ENCODE data around the gene GALNT15. TPM values are rescaled to one million over a fixed set of nuclear protein-coding genes. Genes with fewer than 3 reads are reported as not detected.

Gene GALNT15
- total RNA-seq, 1 experiment from 2014 or later, result not detected

DNA sequence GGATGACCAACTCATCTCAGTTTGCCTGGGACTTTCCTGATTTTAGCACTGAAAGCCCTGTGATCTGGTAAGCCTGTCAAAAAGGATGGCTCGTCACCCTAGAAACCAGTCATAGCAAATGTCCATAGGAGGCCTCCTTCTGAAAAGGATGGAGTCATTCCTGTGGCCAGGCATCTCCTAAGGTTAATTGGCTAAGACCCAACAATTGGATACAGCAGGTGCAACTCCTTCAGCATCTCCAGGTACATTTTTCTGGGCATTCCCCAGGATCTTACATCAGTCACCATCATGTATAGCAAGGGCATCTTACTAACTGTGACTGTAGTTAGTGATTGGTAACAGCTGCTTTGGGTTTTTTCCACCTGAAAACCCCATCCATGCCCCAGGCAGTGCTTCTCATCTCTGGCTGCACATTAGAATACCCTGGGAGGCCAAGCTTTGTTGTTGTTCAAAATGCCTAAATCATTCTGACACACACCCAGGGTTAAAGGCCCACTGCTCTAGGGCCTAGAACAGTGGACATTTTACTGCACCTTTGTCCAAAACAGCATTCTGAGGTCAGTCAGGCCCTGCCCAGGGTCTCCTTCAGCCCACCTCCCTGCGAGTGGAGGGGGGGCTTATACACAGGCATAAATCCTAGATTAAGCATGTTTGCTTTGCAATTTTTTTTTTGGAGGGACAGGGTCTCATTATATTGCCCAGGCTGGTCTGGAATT, 28.3 kb upstream of the GALNT15 start:
- intact Hi-C loops (cut with micrococcal nuclease; ENCODE audit: unreplicated experiment), result no loop called here
- TF ChIP-seq, protein P1, sequence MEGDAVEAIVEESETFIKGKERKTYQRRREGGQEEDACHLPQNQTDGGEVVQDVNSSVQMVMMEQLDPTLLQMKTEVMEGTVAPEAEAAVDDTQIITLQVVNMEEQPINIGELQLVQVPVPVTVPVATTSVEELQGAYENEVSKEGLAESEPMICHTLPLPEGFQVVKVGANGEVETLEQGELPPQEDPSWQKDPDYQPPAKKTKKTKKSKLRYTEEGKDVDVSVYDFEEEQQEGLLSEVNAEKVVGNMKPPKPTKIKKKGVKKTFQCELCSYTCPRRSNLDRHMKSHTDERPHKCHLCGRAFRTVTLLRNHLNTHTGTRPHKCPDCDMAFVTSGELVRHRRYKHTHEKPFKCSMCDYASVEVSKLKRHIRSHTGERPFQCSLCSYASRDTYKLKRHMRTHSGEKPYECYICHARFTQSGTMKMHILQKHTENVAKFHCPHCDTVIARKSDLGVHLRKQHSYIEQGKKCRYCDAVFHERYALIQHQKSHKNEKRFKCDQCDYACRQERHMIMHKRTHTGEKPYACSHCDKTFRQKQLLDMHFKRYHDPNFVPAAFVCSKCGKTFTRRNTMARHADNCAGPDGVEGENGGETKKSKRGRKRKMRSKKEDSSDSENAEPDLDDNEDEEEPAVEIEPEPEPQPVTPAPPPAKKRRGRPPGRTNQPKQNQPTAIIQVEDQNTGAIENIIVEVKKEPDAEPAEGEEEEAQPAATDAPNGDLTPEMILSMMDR (conservative IDR thresholded peaks at IDR 0.05), result no peak
- TF ChIP-seq EZH2 (IDR thresholded peaks at IDR 0.05; ENCODE audit: low read depth), result no peak
- H3K79me2 ChIP-seq (ENCODE audit: low read depth), result no peaks in the 10 kb centered on the region

DNA sequence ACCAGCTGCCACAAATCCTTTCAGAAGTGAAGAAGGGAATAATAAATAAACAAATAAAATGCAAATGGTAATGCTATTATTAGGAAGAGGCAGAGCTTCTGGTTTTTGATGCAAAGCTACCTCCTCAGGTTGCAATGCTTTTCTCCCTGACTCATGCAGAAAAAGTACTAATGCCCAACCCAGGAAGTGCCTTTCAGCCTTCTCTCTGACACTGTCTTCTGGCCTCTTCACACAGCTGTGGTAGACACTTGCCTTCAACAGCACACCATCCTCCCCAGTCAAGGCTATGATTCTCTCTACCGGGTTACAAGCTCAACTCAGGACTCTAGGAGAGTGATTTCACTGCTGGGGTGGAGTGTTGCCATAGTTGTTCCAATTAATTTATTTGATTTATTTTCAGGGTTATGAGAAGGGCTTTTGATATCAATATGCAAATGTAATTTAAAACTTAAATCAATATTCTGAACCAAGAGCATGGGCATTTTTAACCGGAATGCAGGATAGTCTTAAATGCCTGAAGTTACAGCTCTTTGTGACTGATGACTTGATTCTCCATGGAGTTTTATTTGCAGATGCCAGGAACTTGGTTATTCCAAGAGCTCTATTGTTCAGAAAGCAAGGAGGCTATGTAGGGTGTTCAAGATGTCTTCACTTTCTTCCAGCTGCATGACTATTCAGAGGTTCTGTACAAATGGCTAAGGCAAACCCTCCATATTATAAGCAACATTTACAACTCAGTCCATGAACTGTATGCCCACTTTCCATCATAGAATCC, 27.1 kb upstream of the GALNT15 start:
- no peaks in the 10 kb centered on the region for H3K9me3 ChIP-seq (ENCODE audit: insufficient read depth, low read depth)
- H3K27ac ChIP-seq, result no peak overlapping the region
- intact Hi-C loops (cut with micrococcal nuclease; ENCODE audit: unreplicated experiment), result no loop called here
- H3K36me3 ChIP-seq (ENCODE audit: low read depth), result no peaks in the 10 kb centered on the region
- no peaks in the 10 kb centered on the region for H3K9me2 ChIP-seq (ENCODE audit: insufficient read depth)
- TF ChIP-seq EZH2 (IDR thresholded peaks at IDR 0.05; ENCODE audit: low read depth), result no peak
- TF ChIP-seq, protein P1 (conservative IDR thresholded peaks at IDR 0.05), result no peak
- no peaks in the 10 kb centered on the region for H3K79me2 ChIP-seq (ENCODE audit: low read depth)
- peaks cover 3% of the 10 kb centered on the region; the same call in 1 of the 2 replicates for H3K4me1 ChIP-seq (replicated peaks; ENCODE audit: insufficient read depth)
- no peak for DNase-seq
- no peaks in the 10 kb centered on the region for H4K20me1 ChIP-seq (ENCODE audit: insufficient read depth)
- H3K27me3 ChIP-seq (ENCODE audit: insufficient read depth, low read depth), result no peaks in the 10 kb centered on the region
- ChIA-PET POLR2A (ENCODE audit: unreplicated experiment) (no interaction called here), CTCF (no interaction called here)
- no peak overlapping the region for H3K4me2 ChIP-seq
- no peak overlapping the region for H3K4me3 ChIP-seq
- 0 out of 2 replicates have a peak, but pooled peaks cover 5% of the 10 kb centered on the region for H3F3A ChIP-seq (ENCODE audit: insufficient read depth, low read depth)
- H2AFZ ChIP-seq, result no peak overlapping the region
- BruUV-seq (replicated peaks), result no TSS peak

More for the DNA sequence above, 28.3 kb upstream of the GALNT15 start:
- ChIA-PET POLR2A (ENCODE audit: unreplicated experiment) (no interaction called here), CTCF (no interaction called here)
- no peak overlapping the region for H2AFZ ChIP-seq
- H3K9me3 ChIP-seq (ENCODE audit: insufficient read depth, low read depth), result no peaks in the 10 kb centered on the region
- no peaks in the 10 kb centered on the region for H3K27me3 ChIP-seq (ENCODE audit: insufficient read depth, low read depth)
- no TSS peak for BruUV-seq (replicated peaks)
- H3K36me3 ChIP-seq (ENCODE audit: low read depth), result no peaks in the 10 kb centered on the region
- H3K4me2 ChIP-seq, result no peak overlapping the region
- no peak for DNase-seq
- H3K4me1 ChIP-seq (replicated peaks; ENCODE audit: insufficient read depth), result peaks cover 3% of the 10 kb centered on the region; the same call in 1 of the 2 replicates
- no peak overlapping the region for H3K27ac ChIP-seq
- 0 out of 2 replicates have a peak, but pooled peaks cover 5% of the 10 kb centered on the region for H3F3A ChIP-seq (ENCODE audit: insufficient read depth, low read depth)
- H3K9me2 ChIP-seq (ENCODE audit: insufficient read depth), result no peaks in the 10 kb centered on the region
- no peaks in the 10 kb centered on the region for H4K20me1 ChIP-seq (ENCODE audit: insufficient read depth)
- no peak overlapping the region for H3K4me3 ChIP-seq

DNA sequence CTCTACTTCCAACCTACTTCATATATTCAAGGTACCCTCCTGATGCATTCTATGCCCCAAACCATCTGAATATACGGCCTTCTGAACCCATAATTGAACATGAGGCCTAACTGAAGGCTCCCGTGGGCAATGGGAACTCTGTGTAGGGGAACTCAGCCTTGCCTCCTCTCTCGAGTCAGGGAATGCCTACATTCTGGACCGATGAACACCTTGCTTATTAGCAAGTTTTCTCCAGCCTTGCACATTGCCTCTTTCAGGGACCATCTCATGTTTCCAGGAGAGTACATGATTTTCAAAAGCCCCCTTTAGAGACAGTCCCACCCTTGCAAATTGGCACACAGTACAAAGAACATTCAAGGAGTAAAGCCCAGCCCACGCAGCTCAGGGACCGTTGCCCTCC, 26.3 kb upstream of the GALNT15 start:
- H2AFZ ChIP-seq, result no peak overlapping the region
- intact Hi-C loops (cut with micrococcal nuclease; ENCODE audit: unreplicated experiment), result no loop called here
- no peaks in the 10 kb centered on the region for H3K27me3 ChIP-seq (ENCODE audit: insufficient read depth, low read depth)
- no peak overlapping the region for H3K4me2 ChIP-seq
- TF ChIP-seq, protein P1 (conservative IDR thresholded peaks at IDR 0.05), result no peak
- TF ChIP-seq EZH2 (IDR thresholded peaks at IDR 0.05; ENCODE audit: low read depth), result no peak
- peaks cover 3% of the 10 kb centered on the region; the same call in 1 of the 2 replicates for H3K4me1 ChIP-seq (replicated peaks; ENCODE audit: insufficient read depth)
- ChIA-PET POLR2A (ENCODE audit: unreplicated experiment) (no interaction called here), CTCF (no interaction called here)
- no peaks in the 10 kb centered on the region for H3K36me3 ChIP-seq (ENCODE audit: low read depth)
- no peaks in the 10 kb centered on the region for H3K79me2 ChIP-seq (ENCODE audit: low read depth)
- H4K20me1 ChIP-seq (ENCODE audit: insufficient read depth), result no peaks in the 10 kb centered on the region
- no peaks in the 10 kb centered on the region for H3K9me3 ChIP-seq (ENCODE audit: insufficient read depth, low read depth)
- no peak for DNase-seq
- no peak overlapping the region for H3K4me3 ChIP-seq
- no peak overlapping the region for H3K27ac ChIP-seq
- BruUV-seq (replicated peaks), result no TSS peak
- 0 out of 2 replicates have a peak, but pooled peaks cover 5% of the 10 kb centered on the region for H3F3A ChIP-seq (ENCODE audit: insufficient read depth, low read depth)
- no peaks in the 10 kb centered on the region for H3K9me2 ChIP-seq (ENCODE audit: insufficient read depth)
